ENCODE measurements around the gene ENKD1.

ENKD1 gene

GRCh38 chr16:67661886-67662652 is 4.5 kb downstream of the ENKD1 start:
- DNase-seq, result no peak

DNA sequence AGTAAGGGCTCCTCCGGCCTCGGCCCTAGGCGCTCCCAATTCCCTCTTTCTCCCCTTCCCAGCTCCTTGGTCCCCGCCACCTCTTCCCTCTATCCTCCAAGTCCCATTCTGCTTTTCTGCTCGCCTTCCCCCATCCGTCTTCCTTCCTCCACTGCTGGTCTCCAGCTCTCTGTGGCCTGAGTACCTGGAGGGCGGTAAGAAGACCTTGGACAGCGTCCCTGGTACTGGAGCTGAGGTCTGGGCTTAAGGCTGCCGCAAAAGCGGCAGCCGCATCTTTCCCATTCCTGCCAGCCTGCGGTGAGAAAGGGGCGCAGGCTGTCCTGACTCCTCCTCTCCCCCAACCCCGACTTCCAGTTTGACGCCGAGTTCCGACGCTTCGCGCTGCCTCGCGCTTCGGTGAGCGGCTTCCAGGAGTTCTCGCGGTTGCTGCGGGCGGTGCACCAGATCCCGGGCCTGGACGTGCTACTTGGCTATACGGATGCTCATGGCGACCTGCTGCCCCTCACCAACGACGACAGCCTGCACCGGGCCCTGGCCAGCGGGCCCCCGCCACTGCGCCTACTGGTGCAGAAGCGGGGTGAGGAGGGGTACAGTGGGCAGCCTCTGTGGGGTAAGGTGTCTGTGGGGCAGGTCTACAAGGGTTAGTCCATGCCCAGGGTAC is 5.3 kb downstream of the ENKD1 start:
- peak; percentile 43 to 63 for DNase-seq

GRCh38 chr16:67660564-67661028 is 6.0 kb downstream of the ENKD1 start, which contains the start of gene PARD6A:
Gene PARD6A, plus strand, starts transcription at chr16:67660960. Its CDS starts 79 bp downstream, at chr16:67661039.
- DNase-seq, result peak; percentile 82 to 97

- DNase-seq, result peak; percentile 63 to 88
These were observed 6.6 kb downstream of the ENKD1 start, which contains the start of gene ACD for GRCh38 chr16:67659675-67660563. Gene ACD, minus strand, starts transcription at chr16:67660260. Its CDS starts 40 bp downstream, at chr16:67660220.

DNA sequence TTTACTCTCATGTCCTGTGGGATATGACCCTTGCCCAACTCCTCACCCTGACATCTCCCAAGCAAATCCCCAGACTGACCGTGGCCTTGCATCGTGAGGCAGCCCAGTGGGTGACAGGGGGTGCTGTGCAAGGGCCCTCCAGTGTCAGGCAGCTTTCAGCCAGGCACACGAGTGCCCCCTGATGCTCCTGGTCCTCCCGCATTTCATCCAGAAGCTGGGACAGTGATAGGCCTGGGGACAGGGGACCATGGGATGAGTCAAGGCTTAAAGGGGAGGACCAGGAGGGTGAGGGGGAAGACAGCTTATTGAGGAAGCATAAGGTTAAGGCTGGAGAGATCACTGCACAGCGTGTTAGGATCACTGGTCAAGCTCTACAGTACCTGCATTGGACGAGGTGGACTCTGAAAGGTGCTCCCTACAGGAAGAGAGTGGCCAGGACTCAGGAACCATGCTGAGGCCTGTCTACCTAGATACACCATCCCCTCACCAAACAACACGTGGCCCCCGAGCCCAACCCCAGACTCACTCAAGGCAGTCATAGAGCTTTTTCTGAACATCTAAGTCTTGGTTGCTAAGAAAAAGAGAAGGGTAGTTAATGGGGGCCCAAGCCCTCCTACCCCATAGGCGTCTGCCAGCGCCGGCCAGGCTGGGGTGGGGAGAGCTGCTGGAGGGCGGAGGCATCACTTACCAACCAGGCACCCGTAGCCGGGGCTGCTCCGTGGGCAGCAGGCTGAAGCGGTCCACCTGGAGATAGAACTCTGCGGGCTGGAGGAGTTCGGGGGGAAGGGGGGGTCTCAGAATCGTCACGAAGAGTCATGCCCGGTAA is 7.5 kb downstream of the ENKD1 start:
- DNase-seq, result no peak

GRCh38 chr16:67657751-67658518 is 8.6 kb downstream of the ENKD1 start:
- no peak for DNase-seq

GRCh38 chr16:67657017-67657608 is 9.4 kb downstream of the ENKD1 start:
- no peak for DNase-seq

GRCh38 chr16:67656344-67657016 is 10.1 kb downstream of the ENKD1 start:
- DNase-seq, result no peak

DNA sequence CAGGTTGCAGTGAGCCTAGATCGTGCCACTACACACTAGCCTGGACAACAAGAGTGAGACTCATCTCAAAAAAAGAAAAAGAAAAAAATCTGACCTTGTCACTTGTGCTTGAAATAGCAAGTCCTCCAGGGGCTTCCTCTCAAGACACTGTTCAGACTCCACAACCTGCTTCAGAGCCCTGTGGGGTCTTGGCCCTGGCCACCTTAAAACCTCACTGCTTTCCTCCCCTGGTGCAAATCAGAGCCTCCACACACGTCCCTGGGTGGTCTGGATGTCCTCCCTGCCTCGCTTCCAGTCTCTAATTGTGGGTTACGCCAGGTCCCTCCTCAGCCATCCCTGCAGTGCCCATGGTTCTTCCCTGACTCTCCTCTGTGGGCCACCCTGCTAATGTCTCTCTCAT is 11.2 kb downstream of the ENKD1 start:
- DNase-seq, result no peak

DNA sequence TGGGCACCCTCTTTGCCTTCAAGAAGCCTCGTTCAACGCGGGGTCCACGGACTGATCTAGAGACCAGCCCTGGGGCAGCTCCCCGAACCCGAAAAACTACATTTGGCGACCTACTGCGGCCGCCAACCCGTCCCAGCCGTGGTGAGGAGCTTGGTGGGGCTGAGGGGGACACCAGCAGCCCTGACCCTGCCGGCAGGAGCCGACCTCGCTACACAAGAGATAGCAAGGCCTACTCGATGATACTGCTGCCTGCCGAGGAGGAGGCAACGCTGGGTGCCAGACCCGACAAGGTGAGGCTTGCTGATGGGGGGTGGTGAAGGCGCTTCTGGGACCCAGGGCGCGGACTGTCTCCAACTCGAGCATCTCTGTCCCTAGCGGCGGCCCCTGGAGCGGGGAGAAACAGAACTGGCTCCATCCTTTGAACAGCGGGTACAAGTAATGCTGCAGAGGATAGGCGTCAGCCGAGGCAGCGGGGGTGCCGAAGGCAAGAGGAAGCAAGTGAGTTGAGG is 12.1 kb downstream of the ENKD1 start:
- no peak for DNase-seq

DNA sequence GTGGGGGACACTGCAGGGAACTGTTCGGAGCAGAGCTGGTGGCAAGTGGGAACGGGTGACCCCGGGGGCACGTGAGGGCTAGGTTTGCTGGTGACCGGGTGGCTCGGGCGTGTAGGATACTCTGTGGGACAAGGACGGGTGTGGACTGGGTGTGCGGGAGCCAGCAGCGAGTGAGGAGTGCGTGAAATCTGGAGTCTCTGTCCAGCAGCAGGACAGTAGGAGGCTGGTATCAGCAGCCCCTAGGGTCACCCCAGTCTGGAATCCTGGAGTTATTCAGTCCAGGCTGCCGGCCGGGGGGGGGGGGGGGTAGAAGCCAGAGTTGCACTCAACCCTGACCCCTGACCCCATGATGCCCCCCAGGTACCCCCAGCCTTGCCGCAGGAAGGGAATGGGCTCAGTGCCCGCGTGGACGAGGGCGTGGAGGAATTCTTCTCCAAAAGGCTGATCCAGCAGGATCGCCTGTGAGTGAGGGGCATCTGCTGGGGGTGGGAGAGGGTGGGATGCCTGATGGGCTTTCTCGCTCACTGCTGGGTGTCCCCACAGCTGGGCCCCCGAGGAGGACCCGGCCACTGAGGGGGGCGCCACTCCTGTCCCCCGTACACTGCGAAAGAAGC is 12.7 kb downstream of the ENKD1 start:
- DNase-seq, result no peak

- DNase-seq, result peak in 1 of 2 experiments; percentile 33
These were observed 13.3 kb downstream of the ENKD1 start for GRCh38 chr16:67653128-67653788.

DNA sequence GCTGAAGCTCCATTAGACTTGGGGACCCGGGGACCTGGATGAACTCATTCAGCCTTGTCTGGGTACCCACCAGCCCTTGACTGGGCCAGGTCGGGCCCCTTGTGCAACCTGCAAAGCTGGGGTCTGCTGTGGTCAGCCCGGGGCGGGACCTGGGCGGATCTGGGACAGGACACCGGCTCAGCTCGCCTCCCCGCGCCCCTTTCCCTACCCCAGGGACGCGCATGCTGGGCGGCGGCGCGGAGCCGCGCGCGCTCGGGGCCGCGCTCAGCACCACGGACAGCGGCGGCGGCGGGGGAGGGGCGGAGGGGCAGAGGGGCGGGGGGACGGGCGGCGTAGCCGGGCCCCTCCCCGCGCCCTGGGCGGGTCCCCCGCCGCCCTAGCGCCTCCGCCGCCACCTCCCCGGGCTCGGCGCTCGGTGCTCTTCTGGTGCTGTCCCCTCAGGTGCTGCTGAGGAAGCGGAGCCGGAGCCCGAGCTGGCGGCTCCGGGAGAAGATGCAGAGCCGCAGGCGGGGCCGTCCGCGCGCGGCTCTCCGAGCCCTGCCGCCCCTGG is 13.9 kb downstream of the ENKD1 start:
- DNase-seq, result peak in 1 of 2 experiments; percentile 61

GRCh38 chr16:67651847-67652246 is 14.7 kb downstream of the ENKD1 start:
- no peak for DNase-seq

GRCh38 chr16:67651039-67651438 is 15.5 kb downstream of the ENKD1 start:
- no peak for DNase-seq

DNA sequence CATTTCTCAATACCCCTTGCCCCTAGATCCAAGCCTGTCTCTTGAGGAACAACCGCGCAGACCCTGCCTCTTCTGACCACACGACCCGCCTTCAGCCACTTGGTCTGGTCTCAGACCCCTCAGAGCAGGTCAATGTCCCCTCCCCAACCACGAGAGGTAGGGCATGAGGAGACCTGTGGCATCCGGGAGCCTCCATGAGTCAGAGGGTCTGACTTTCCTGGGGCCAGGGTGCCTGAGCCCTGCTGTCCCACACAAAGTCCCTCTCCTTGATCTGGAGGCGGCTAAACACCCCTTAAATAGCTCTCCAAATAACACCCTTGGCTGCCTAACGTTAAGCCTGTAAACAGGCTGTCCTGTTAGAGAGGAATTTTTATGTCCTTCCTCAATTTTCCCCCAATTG is 16.5 kb downstream of the ENKD1 start:
- no peak for DNase-seq

DNA sequence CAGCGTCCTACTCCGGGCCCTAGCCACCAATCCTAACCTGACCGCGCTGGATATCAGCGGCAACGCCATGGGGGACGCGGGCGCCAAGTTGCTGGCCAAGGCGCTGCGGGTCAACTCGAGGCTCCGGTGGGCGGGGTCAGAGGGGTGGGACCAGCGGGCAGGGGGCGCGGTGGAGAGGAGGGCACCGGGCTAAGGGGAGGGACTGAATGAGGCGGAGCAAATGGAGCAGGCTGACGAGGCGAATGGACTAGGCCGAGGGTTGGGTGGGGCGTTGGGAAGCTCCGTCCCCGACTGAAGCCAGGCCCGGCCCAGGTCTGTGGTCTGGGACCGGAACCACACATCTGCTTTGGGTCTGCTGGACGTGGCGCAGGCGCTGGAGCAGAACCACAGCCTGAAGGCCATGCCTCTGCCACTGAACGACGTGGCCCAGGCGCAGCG is 17.0 kb downstream of the ENKD1 start:
- no peak for DNase-seq

GRCh38 chr16:67648764-67649407 is 17.7 kb downstream of the ENKD1 start:
- DNase-seq, result no peak
